ENCODE measurements around the gene WDR37.

WDR37 gene

DNA sequence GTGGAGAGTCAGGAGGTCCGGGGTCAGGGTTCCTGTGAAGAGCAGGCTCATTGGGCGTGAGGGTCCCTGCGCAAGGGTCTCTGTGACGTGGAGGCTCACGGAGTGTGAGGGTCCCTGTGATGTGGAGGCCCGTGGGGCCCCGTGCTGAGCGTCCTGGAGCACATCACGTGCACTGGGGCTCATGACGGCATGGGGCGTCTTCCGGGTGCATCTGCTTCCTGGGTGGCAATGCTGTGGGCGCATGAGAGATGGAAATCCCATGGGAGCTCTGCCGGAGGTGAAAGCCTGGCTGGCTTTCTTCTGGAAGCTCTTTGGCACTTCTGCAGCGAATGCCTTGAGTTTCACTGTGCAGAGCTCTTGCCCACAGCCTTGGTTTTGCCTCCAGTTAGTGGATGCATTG is 71.4 kb downstream of the WDR37 start:
- no peak for DNase-seq (ENCODE audit: low read depth, low spot score)

DNA sequence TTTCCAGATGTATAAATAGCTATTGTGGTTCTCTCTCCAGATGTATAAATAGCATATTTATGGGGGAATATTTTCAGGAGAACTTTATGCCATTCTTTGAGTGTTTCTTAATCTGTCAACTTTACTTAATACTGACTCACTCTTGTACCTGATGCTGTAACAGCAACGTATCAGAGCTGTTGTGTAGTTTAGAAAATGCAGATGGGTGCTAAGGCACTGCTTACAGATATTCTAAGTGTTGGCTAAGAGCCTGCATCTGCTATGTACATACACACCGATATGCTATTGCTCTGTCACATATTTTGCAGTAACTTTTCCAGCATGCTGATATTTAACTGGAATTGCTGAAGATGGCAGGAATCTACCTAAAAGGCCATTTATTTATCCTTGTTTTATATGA is 71.9 kb downstream of the WDR37 start:
- DNase-seq (ENCODE audit: low read depth, low spot score) = no peak

DNA sequence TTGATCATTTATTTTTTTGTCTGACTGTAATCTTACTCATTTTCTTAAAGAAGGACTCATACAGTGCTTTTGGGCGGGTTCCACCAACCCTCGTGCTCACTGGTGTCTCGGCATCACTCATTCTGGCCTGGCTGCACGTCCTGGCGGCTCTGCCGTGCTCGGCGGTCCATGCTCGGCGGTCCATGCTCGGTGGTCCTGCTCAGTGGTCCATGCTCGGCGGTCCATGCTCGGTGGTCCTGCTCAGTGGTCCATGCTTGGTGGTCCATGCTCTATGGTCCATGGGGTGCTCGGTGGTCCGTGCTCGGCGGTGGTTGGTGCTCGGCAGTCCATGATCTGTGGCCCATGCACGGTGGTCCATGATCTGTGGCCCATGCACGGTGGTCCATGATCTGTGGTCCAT is 72.5 kb downstream of the WDR37 start:
- DNase-seq (ENCODE audit: low read depth, low spot score) = no peak

- no peak for DNase-seq (ENCODE audit: low read depth, low spot score)
Observed at GRCh38 chr10:1130226-1130625, 74.0 kb downstream of the WDR37 start.

DNA sequence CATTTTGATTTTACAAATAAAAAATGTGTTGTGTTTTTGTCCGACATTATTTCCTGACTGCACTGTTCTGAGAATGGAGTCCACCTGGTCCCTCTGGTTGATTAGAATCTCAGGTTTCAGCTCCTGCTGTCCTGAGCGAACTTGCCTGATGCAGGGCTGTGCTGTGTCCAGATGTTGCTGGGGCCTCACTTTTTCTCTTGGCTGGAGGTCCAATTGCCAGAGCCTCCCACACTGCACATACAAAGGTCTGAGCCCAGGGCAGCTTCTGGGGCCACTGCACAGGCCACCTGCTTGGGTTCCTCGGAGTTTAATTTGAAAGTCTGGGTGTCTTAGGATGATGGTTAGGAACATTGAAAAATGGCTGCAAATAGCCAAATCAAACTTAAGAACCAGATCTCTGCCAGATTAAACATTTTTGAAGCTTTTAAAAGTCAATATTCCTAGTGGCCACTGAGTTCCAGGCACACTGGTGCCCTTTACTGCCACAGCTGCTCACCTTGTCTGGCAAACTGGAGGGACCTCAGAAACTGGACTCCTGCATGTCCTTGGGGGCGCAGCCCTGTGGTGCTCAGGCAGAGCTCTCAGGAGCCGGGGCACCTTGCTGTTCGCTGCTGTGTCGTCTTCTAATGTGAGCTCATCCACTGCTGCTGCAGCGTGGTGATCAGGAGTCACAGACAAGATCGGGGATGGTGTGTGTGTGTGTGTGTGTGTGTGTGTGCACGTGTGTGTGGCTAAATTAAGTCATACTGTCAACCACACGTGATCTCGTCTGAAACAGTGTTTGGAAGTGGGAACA is 75.0 kb downstream of the WDR37 start:
- DNase-seq (ENCODE audit: low read depth, low spot score) = no peak

DNA sequence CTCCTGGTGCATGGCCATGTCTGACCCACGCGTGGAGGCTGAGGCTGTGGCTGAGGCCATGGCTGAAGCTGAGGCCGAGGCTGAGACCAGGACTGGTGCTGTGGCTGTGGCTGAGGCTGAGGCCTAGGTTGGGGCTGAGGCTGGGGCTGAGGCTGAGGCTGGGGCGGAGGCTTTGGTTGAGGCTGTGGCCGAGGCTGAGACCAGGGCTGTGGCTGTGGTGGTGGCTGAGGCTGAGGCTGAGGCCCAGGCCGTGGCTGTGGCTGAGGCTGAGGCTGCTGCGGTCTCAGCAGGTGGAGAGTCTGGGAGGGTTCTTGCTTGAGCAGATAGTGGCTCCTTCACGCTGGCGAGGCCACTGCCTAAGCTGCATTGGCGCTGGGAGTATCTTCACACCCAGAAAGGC is 76.4 kb downstream of the WDR37 start:
- DNase-seq (ENCODE audit: low read depth, low spot score) = no peak

DNA sequence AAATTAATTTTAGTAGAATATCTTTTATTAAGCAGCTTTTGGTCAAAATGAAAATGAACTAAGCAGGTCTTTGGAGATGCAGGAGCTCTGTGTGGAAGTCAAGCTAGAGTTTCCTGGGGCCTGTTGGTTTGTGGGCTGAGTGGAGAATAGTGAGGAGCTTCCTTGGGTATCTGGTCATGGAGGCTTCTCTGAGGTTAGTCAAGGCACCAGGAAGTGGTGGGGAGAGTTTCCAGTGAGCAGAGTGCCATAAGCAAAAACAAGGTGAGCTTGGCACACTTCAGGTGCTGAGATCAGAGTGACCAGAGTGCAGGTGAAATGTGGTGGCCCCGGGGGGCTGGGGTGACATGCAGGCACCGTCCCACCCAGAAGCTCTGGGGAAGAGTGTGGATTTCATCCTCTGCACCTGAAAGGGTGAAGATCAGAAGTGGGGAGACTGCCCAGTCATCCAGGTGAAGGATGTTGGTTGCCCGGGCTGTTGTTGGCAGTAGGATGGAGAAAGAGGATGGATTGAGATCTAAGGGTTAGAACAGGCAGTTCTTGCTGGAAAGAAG is 77.4 kb downstream of the WDR37 start:
- no peak for DNase-seq (ENCODE audit: low read depth, low spot score)

GRCh38 chr10:1134156-1134555 is 78.0 kb downstream of the WDR37 start:
- no peak for DNase-seq (ENCODE audit: low read depth, low spot score)

- no peak for DNase-seq (ENCODE audit: low read depth, low spot score)
Observed at GRCh38 chr10:1136268-1136667, 80.1 kb downstream of the WDR37 start.

GRCh38 chr10:1137499-1138163 is 81.4 kb downstream of the WDR37 start:
- DNase-seq (ENCODE audit: low read depth, low spot score) = no peak

DNA sequence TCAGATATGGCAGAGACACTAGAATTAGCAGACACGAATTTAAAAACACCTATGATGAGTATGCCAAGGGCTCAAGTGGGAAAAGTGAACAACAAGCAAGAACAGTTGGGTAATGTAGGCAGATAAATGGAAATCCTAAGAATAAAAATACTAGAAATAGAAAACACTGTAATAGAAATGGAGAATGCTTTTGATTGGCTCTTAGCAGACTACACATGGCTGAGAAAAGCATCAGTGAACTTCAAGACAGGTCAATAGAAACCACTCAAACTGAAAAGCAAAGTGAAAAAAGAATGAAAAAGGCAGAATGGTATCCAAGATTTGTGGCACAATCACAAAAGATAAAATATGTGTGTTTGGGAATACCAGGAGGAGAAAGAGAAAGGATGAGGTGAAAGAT is 82.3 kb downstream of the WDR37 start:
- DNase-seq (ENCODE audit: low read depth, low spot score) = no peak

DNA sequence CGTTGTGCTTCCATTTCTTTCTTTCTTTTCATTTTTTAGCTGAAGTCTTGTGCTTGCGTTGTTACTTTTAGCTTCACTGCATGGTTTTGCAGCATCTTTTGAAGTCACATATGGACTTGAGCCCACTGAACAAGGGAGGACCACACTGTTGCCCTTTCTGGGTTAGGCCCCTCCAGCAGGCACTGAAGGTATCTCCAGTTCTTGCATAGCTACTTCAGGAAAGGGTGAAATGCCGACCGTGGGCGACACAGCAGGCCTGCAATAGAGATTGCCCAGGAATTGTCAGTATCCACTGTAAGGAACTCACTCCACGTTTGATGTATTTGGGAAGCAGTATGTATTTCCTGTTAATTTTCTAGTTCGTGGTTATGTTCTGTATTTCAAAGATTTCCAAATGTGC is 85.1 kb downstream of the WDR37 start:
- DNase-seq (ENCODE audit: low read depth, low spot score) = no peak

DNA sequence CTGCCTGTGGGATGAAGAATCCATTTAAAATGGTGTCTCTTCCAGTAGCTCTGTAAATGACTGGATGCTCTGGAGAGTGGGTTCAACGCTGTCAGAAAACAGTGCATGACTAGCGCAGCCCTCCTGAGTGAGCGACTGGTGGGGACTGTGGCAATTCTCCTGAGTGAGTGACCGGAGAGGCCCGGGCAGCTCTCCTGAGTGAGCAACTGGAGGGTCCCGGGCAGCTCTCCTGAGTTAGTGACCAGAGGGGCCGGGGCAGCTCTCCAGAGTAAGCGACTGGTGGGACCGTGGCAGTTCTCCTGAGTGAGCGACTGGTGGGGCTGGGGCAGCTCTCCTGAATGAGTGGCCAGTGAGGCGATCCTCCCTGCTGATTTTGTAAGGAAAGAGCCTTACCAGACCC is 85.5 kb downstream of the WDR37 start:
- DNase-seq (ENCODE audit: low read depth, low spot score) = no peak

- DNase-seq (ENCODE audit: low read depth, low spot score) = no peak
Observed at GRCh38 chr10:1142596-1142995, 86.4 kb downstream of the WDR37 start.

DNA sequence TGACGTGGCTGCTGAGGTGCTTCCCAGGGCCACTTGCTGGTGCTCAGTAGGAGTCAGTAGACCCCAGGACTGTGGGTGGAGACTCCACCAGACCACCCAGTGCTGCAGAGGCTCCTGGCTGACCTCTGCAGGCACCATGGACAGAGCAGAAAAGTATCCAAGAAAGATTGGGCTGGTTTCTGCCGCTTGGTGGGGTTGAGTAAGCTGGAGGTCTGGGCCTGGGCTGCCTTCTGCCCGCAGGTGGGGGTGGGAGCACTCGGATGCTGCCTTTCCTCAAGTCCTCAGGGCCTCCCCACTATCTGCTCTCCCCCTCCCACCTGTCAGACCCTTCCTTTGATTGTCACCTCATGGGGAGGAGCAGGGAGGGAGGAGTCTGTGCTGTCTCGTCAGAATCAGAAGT is 91.6 kb downstream of the WDR37 start:
- DNase-seq (ENCODE audit: low read depth, low spot score) = no peak

DNA sequence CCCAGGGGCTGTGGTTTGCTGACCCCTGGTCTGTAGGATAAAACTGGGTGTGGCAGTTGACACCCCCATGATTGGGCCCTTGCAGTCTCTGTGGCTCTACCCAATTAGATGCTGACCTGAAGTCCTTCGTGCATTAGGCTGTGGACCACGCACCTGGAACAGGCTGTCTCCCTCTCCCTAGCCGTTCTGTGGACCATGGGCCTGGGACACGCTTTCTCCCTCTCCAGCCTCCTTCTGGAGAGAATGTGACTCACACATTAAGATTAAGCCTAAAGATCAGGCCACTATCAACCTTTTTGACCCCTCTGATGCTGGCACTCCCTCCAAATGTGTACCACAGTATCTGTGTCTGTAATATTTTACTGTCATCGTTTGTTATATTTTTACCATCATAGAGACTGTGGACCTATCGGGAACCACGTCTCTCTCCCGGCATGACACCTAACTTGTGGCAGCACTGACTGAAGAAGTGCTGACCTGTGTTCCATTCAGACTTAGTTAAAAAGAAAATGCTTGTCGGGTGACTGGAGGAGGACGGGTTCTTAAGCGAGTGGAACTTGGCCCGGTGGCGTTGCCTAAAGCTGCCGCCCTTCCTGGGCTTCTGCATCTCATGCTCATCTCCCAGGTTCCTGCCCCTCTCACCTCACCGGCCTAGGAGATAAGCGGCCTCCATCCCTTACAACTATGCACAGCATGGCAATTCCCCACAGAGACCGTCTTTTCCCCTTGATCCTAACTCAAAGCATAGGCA is 92.8 kb downstream of the WDR37 start:
- DNase-seq (ENCODE audit: low read depth, low spot score) = no peak

- no peak for DNase-seq (ENCODE audit: low read depth, low spot score)
Observed at GRCh38 chr10:1149793-1150637, 93.8 kb downstream of the WDR37 start.

DNA sequence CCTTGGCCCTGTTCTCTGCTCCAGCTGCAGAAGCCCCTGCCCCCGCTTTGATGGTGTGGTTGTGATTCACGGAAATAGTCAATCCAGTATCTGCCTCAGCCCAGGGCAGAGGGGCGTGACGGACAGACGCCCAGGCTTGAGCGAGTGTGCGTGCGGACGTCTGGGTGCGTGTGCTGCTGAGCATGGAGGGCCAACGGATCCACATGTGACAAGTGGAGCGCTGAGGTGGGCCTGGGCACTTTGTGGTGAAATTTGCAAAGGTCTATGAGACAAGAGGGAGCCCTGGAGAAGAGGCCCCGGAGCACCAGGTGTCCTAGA is 94.4 kb downstream of the WDR37 start:
- DNase-seq (ENCODE audit: low read depth, low spot score) = no peak

DNA sequence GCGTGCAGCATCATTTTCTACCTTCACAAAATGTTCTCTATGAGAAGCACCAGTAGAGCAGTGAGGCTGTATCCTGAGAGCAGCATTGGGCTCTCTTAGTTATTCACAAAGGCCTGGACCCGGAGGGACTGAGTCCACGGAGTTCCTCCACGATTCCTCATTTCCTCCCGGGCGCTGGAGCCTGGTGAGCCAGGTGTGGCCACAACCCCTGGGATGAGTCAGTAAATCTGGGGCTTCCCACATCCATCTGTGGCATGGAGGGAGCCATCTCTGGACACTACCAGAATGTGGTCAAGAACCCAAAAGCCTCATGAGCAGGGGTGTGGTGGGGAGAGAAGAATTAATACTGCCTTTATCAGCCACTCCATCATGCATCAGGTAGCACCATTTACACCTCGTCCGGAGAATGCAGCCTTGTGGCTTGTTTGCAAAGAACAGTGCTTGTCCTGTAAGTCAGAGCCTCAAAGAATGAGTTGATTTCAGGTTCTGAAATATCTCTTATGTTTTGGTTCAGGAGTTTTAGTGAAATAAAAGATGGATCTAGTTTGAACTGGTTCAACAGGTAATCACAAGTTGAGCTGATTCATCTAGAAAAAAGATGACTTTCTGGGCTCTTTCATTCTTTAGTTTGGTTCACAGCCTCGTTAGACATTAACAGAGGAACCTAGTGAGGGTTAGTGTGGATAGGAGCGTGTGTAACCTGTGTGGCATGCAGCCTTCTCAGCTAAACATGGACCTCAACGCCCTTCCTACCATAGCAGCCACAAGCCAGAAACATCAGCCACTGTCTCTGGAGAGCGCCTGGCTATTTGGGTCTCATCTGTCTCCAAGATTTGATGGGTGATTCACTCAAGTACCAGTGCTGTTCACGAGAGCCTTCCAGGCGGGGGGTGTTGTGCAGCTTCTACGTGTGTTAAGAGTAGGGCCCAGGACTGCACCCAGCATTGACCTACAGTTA is 95.2 kb downstream of the WDR37 start:
- no peak for DNase-seq (ENCODE audit: low read depth, low spot score)

Measured in activated CD4-positive, CD25-positive, alpha-beta regulatory T cell treated with anti-CD3 and anti-CD28 coated beads, Interleukin-2, amount 50 U/mL, for 16 hours (primary cell).